GM19023 (cell line): ENCODE data around the gene IFITM5.
A peak's percentile ranks its signal among the peaks of the same experiment; 100 is the strongest.
"Not testable (repeated sequence)": the region's sequence is repeated elsewhere in the genome, so short reads cannot be mapped to it uniquely, and the experiment has no call there.

ENCODE experiments used
- ATAC-seq: cut with Tn5 transposase; IDR thresholded peaks from one replicate; pipeline ENCODE4 v1.9.1; 2021; ENCODE audit warnings: mild to moderate bottlenecking, moderate library complexity; ENCODE audit not compliant: unreplicated experiment

IFITM5 gene

DNA sequence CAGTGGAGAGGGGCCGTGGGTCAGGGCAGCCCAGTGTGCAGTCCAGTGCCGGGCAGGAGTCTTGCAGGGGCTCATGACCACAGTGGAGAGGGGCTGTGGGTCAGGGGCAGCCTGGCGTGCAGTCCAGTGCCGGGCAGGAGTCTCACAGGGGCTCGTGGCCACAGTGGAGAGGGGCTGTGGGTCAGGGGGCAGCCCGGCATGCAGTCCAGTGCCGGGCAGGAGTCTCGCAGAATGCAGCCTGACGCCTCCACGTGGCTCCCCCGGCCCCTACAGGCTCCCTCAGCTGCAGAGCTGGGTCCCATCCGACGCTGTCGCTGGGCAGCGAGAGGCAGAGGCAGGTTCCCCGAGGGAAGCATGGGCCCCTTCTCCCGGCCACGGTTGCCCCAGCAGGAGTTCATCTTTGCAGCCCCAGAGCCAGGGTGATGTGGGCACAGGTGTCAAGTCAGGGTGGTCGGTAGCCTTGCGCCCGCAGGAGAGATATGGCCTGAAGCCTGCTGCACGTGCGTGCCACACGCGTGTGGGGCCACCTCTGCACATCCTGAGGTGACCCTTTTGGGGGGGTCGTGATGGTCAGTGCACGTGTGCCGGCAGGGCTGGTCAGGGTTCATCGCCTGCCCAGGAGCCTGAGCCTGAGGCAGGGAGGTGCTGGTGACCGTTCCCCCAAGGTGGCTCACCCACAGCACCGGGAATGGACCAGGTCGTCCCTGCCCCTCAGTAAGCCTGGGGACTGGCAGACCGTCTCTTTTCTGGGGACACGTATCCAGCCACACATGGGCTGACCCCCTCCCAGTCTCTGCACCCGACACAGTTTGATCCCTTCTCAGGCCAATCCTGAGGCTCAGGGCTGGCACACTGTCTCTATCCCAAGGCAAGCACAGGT is 2.9 kb downstream of the IFITM5 start:
- ATAC-seq = no peak

DNA sequence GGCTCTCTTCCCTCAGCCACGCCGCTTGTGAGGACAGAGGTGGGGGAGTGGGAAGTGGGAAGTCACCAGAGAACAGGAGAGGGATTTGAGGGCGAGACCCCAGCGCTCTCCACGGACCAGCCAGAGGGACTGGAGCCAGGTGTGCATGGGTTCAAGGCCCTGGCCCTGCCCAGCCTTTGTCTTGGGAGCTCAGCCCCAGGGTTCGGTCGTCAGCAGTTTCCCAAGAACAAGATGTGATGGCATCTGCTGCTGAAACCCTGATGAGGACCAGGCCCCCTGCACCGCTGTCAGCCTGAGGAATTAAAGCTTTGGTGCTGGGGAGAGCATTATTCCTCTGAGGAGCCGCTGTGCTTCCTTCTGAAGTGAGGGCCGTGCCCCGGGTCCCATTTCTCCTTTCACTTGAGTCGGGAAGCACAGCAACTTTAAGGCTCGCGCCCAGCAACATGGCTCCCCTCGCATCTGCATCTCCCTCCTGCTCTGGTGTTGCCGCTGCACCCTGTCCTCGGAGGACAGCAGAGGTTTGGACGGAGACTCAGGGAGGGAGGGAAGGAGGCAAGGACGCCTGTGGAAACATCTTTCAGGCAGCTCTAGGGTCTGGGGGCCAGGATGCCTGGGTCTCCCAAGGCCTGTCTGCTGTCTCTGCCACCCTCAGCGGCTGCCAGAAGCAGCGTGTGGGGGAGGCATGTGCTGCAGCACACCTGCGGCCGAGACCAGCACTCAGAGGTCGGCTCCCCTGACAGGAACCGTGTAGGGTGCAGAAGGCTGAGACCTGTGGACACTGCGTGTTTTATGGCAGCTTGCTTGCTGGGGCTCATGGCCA is 3.8 kb downstream of the IFITM5 start:
- no peak for ATAC-seq

DNA sequence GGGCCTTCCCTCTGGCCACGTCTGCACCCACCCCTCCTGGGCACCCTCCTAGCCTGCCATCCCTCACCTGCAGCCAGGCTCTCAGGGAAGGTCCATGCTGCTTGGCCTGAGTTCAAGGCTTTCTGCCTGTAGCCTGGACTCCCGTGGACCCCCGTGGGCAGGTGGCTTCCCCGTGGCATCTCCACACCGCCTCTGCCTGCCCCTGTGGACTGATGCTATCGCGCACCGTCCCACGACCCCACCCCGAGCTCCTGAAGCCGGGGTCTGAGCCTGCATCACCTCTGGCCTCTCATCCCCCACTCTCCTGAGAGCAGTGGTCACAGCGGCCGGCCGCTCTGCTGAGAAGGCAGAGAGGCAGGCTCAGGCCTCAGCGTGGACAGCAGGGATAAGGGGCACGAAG is 4.5 kb downstream of the IFITM5 start:
- ATAC-seq = no peak

DNA sequence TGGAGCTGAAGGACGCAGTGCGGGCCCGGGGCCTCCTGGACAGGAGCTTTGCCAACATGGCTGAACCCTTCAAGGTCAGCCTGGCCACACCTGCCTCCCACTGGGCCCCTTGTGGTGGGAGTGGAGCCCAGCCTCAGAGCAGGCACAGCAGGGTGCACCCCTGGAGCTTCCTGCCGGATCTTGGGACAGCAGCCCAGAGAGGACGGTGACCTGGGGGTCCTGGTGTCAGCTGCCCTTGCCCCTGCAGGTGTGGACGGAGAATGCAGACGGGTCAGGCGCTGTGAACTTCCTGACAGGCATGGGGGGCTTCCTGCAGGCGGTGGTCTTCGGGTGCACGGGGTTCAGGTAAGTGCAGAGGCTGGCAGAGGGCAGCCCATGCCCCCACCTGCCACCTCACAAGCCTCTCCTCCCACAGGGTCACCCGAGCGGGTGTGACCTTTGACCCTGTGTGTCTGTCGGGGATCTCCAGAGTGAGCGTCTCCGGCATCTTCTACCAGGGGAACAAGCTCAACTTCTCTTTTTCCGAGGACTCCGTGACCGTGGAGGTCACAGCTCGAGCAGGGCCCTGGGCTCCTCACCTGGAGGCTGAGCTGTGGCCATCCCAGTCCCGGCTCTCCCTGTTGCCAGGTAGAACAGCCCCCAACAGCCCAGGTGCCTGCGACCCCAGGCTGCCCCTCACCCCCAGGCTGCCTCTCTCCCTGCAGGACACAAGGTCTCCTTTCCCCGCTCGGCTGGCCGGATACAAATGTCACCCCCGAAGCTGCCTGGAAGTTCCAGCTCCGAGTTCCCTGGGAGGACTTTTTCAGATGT is 5.3 kb downstream of the IFITM5 start:
- ATAC-seq = no peak

DNA sequence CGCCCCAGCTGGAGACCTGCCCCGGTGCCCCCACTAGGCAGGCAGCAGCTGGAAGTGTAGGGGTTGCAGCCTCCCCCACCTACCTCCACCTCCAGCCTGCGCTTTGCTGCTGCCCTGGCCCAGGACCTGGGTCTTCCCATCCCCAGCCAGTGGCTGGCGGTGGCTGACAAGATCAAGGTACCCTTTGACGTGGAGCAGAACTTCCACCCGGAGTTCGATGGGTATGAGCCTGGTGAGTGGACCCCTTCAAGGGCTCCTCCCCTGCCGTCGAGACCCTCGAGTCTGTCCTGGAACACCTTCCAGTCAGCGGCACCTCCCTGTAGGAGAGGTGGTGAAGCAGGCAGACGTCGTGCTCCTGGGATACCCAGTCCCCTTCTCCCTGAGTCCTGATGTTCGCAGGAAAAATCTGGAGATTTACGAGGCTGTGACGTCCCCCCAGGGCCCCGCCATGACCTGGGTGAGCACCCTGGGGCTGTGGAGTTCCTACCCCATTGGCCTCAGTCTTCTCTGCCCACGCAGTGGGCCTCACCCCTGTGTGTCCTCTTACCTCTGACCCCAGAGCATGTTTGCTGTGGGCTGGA is 6.0 kb downstream of the IFITM5 start:
- ATAC-seq = no peak

DNA sequence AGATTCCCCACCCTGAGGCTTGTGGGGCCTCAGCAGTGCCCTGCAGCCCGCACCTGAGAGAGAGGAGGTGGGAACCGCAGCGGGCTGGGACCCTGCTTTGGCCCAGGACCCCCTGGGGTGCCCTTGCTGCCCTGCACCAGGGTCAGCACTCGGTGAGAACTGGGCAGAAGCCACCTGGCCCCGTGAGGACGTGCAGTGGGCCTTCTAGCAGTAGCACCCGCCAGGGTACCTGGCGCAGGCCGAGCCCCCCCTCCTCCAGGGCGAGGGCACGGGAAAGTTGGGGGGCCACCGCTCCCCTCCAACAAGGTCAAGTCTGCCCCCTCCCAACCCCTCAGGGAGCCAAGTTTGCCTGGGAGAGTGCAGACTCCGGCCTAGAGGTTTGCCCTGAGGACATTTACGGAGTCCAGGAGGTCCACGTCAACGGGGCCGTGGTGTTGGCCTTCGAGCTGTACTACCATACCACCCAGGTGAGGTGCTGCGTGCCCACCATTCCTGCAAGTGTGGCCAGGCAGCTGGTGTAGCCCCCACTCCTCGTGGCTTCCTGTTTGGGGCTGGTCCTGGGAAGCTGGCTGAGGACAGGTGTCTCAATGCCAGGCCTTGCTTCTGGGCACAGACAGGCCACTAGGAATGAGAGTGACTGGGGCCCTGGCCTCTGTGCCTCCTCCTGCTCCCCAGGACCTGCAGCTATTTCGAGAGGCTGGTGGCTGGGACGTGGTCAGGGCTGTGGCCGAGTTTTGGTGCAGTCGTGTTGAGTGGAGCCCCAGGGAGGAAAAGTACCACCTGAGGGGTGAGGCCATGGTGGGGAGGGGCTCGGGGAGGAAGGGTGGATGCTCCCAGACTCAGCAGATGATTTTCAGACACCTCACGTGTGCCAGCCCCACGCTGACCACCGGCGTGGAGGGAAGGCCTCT is 6.9 kb downstream of the IFITM5 start:
- ATAC-seq = no peak

DNA sequence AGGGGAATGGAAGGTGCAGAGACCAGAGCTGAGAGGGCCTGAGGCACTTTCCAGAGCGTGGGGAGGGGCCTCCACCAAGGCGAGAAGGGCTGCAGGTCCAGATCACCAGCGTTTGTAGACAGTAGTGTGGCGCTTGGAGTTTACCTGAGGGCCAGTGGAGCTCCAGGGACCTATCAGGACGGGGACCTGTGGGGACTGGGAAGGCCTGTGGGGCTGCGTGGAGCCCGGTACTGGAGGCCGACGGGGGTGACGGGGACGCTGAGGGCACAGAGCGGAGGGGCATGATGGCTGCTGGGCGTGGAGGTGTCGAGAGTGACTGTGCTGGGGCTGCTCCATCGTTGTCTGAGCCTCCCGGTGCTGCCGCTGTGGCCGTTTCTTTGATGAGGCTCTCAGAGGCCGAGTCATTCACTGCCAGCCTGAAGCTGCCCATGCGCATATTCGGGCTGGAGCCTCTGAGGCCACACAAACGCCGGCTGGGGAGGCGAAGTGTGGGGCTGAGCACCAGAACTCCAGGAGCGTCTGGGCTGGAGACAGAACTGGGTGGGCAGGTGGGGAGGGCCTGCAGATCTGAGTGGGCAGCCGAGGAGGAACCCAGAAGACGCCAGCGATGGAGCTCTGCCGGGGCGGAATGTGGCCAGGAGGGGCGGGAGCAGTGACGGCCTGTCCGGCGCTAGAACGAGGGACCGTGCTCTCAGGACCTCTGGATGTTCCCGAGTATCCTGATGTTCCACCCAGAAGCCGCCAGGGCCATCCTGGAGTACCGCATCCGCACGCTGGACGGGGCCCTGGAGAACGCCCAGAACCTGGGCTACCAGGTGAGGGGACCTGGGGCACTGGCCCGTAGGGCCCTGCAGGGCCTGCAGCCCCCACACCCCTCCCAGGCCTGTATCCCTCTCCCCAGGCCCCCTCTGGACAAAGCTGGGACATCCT is 7.8 kb downstream of the IFITM5 start:
- no peak for ATAC-seq

DNA sequence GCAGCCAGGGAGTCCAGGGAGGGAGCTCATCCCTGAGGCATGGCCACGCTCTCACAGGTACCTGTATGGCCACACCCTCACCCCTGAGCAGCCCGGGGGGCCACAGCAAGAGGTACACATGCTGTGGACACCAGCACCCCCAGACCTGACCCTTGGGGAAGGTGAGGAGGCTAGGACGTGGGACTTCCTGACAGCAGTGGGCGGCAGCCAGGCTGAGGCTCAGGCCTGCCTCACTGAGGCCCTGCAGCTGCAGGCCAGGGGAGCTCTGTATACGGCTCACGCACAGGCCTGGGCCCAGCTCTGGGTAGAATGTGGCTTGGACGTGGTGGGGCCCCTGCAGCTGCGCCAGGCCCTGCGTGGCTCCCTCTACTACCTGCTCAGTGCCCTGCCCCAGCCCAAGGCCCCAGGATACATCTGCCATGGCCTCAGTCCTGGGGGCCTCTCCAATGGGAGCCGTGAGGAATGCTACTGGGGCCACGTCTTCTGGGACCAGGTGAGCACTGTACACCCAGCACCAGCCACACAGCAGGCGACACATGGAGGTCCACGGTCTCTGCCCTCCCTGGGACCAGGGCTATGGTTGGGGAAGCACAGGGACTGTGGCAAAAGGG is 8.6 kb downstream of the IFITM5 start:
- ATAC-seq = no peak

DNA sequence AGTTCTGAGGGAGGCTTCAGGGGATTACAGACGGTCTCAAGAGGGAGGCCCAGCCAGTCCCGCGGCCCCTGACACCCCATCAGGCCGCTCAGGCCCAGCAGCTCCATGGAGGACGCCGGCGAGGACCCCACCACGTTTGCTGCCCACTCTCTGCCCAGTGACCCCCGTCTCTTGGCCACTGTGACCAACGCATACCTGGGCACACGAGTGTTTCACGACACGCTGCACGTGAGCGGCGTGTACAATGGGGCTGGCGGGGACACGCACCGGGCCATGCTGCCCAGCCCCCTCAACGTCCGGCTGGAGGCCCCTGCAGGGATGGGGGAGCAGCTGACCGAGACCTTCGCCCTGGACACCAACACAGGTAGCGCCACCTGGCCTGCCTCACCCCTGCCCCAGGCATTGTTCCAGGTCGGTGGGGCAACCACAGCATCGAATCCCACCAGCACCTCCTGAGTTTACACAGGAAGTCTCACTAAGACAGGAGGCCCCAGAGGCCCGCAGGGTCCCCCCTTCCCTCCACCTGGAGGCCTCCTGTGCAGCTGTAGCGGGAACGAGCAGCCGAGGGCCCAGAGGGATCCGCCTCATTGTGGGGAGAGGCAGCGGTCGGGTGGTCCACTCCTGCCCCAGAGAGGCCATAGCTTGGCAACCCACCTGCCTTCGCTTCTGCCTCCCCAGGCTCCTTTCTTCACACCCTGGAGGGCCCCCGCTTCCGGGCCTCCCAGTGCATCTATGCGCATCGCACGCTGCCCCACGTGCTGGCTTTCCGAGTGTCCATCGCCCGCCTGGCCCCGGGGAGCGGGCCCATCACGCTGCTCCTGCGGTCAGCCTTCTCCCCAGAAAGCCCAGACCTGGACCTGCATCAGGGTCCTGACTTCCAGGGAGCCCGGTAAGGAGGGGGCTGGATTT is 9.4 kb downstream of the IFITM5 start:
- no peak for ATAC-seq

DNA sequence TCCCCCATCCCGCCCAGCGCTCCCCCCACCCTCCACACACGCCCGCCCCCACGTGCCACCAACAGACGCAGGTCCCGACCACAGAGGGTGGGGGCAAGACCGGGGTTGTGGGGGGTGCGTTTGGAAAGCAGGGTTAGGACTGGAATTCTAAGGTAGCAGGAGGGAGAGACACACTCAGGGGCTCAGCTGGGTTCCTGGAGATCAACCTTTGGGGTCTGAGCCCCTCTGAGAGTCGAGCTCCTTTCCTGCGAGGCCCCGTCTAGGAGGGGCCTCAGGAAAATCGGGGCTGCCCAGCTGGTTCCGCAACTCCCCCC is 10.0 kb downstream of the IFITM5 start:
- ATAC-seq = no peak

DNA sequence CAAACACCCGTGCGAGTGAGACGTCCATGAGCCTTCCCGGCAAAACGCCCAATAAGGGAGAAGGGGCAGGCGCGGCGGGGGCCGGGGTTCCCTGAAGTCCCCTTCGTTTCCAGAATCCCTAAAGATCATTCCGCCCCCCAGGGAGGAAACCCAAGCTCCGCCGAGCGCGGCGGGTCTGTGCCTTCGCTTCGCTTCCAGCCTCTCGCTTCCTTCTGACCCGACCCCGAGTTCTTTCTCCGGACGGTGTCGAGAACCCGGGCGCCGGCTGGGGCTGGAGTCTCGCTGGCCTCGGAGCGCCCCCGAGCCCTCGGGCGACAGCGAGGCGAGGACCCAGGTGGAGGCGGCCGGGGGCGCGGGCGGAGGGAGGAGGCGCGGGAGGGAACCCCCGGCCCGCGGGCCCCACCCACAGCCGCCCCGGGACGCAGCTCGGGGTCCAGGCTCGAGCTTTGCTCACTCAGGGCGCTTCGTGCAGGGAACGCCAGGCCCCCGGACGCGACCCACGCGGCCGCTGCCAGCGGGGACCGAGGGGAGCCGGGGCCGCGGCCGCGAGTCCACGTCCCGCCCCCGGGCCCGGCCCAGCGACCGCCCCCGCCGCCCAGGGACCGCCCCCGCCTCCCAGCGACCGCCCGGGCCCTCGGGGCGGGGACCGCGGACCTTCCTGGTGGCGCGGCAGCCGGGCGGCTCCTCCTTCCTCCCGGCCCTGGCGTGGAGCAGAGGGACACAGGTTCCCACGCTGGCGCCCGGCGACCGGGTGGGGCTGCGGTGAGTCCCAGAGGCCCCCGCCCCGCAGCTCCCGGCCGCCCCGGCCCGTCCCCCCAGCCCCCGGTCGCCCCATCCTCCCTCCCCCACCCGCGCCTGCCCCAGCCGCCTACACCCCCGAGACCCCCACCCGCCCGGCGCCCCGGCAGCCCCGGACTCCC is 10.6 kb downstream of the IFITM5 start, which contains the start of gene PGGHG:
PGGHG (plus strand) TSS at position 649 of the 920 bp plus-strand sequence. CDS start 691 bp downstream, outside the sequence.
- ATAC-seq = peak; percentile 61

DNA sequence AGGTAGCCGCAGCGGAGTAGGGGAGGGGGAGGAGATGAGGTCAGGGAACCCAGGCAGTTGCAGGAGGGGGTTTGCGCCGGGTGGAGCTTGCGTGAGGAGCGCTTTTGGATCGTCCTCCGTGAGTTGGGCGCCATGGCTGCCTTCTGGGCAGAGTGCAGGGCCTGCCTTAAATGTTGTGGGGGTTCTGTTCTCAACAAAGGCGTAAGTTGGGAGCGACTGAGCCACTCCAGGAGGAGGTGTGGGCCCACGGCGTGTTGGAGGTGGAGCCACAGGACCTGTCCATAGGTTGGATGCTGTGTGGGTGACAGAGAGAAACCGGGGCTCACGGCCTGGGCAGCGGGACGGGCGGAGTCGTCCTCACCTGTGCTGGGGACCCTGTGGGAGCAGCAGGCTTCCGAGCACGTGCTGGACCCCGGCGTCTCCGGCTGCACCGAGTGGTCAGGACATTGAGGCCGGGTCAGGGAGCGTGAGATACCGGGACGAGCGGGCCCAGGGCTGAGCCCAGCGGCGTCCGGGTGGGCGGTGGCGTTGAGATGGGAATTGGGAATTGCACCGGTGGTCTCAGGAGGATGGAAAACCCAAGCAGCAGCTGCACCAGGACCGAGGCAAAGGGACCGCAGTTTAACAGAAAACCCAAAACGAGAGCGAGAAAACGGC is 11.4 kb downstream of the IFITM5 start:
- no peak for ATAC-seq

DNA sequence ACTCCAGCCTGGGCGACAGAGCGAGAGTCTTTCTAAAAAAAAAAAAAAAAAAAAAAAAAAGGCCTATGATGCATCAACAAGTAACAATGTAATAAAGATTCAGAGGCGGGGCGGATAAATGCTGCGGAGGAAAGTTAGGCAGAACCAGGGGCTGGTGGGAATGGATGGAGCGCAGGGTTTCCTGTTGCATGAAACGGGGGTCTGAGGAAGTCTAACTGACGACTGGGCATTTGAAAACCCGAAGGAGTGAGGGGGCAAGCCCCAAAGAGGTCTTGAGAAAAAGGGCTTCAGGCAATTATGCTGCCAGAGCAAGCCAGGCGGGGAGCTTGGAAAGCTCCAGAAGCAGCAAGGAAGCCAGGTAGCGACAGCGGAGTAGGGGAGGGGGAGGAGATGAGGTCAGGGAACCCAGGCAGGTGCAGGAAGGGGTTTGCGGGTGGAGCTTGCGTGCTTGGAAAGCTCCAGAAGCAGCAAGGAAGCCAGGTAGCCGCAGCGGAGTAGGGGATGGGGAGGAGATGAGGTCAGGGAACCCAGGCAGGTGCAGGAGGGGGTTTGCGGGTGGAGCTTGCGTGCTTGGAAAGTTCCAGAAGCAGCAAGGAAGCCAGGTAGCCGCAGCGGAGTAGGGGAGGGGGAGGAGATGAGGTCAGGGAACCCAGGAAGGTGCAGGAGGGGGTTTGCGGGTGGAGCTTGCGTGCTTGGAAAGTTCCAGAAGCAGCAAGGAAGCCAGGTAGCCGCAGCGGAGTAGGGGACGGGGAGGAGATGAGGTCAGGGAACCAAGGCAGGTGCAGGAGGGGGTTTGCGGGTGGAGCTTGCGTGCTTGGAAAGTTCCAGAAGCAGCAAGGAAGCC is 12.1 kb downstream of the IFITM5 start:
- not testable (repeated sequence) for ATAC-seq

DNA sequence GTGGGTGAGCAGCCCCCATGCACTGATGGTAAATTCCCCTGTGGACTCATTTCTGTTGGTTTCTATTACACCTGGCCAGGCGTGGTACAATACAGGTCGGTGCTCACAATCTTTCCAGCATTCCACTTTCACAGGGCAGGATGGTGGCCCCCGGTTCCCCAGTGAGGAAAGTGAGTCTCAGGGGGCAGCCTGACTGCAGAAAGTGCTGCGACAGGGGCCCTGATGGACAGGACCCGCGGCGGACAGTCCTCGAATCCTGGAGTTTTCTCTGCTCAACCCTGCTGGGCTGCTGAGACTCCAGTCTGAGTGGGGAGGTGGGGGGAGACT is 13.5 kb downstream of the IFITM5 start:
- ATAC-seq = no peak
